ENCODE data around the gene CBLB. TPM values are rescaled to one million over a fixed set of nuclear protein-coding genes. Genes with fewer than 3 reads are reported as not detected.

Gene CBLB
- total and polyA plus RNA-seq, 4 donors: 3.1 to 22.8 (median 9.8) TPM

- TF ChIP-seq REST (IDR thresholded peaks at IDR 0.05) (no peak), YY1 (IDR thresholded peaks at IDR 0.05) (no peak), HNF4G (IDR thresholded peaks at IDR 0.05) (no peak), NR2F2 (IDR thresholded peaks at IDR 0.05) (no peak), TAF1 (conservative IDR thresholded peaks at IDR 0.05) (no peak), EGR1 (IDR thresholded peaks at IDR 0.05; ENCODE audit: low read depth in 2 of 2) (no peak), FOXA2 (IDR thresholded peaks at IDR 0.05) (no peak), RAD21 (IDR thresholded peaks at IDR 0.05) (no peak), FOXA1 (IDR thresholded peaks at IDR 0.05) (no peak), HNF4A (conservative IDR thresholded peaks at IDR 0.05) (no peak), ATF3 (IDR thresholded peaks at IDR 0.05) (no peak)
Measured at GRCh38 chr3:105880681-105881290, 12.0 kb upstream of the CBLB start (continued).

GRCh38 chr3:105878061-105878460 lies 9.2 kb upstream of the CBLB start:
- Histone ChIP-seq H3K9me3 (ENCODE audit: control insufficient read depth in 4 of 4, low read length in 3 of 4) (no peaks in the 10 kb centered on the region), H3K27me3 (ENCODE audit: control insufficient read depth in 4 of 4, insufficient read depth in 4 of 4, low read length in 3 of 4) (no peaks in the 10 kb centered on the region), H3K4me1 (ENCODE audit: control insufficient read depth in 4 of 4, insufficient read depth in 4 of 4, low read length in 3 of 4) (no peaks in the 10 kb centered on the region), H3K4me3 (ENCODE audit: low read depth in 1 of 3, low read length in 3 of 3) (no peak overlapping the region), H3K9ac (ENCODE audit: low read depth in 1 of 2, low read length in 2 of 2) (no peak overlapping the region), H3K36me3 (ENCODE audit: control insufficient read depth in 4 of 4, insufficient read depth in 3 of 4, low read depth in 1 of 4, low read length in 3 of 4) (no peaks in the 10 kb centered on the region), H3K27ac (ENCODE audit: low read depth in 1 of 2, low read length in 2 of 2) (no peak overlapping the region)
- WGBS: 83% methylated on average over 1 of the region's 1 CpG
- no peak for DNase-seq (ENCODE audit: low spot score)
- TF ChIP-seq ZBTB33 (IDR thresholded peaks at IDR 0.05) (no peak), GABPA (IDR thresholded peaks at IDR 0.05 in 1 of 2, conservative IDR thresholded peaks at IDR 0.05 in 1 of 2) (no peak), NR2F2 (IDR thresholded peaks at IDR 0.05) (no peak), FOXA2 (IDR thresholded peaks at IDR 0.05) (no peak), HNF4A (conservative IDR thresholded peaks at IDR 0.05) (no peak), FOXA1 (IDR thresholded peaks at IDR 0.05) (no peak), YY1 (IDR thresholded peaks at IDR 0.05) (no peak), HNF4G (IDR thresholded peaks at IDR 0.05) (no peak), RAD21 (IDR thresholded peaks at IDR 0.05) (no peak), ATF3 (IDR thresholded peaks at IDR 0.05) (no peak)

- H3K4me1 ChIP-seq (ENCODE audit: control insufficient read depth in 4 of 4, insufficient read depth in 4 of 4, low read length in 3 of 4): no peaks in the 10 kb centered on the region
- H3K9me3 ChIP-seq (ENCODE audit: control insufficient read depth in 4 of 4, low read length in 3 of 4): no peaks in the 10 kb centered on the region
- no peak overlapping the region for H3K4me3 ChIP-seq (ENCODE audit: low read depth in 1 of 3, low read length in 3 of 3)
- WGBS: 84% methylated on average over 1 of the region's 1 CpG
- no peak overlapping the region for H3K9ac ChIP-seq (ENCODE audit: low read depth in 1 of 2, low read length in 2 of 2)
- no peak overlapping the region for H3K27ac ChIP-seq (ENCODE audit: low read depth in 1 of 2, low read length in 2 of 2)
- DNase-seq (ENCODE audit: low spot score): no peak
- no peaks in the 10 kb centered on the region for H3K36me3 ChIP-seq (ENCODE audit: control insufficient read depth in 4 of 4, insufficient read depth in 3 of 4, low read depth in 1 of 4, low read length in 3 of 4)
- H3K27me3 ChIP-seq (ENCODE audit: control insufficient read depth in 4 of 4, insufficient read depth in 4 of 4, low read length in 3 of 4): no peaks in the 10 kb centered on the region
- no peak for TF ChIP-seq ATF3 (IDR thresholded peaks at IDR 0.05)
- TF ChIP-seq HNF4G (IDR thresholded peaks at IDR 0.05): no peak
- TF ChIP-seq FOXA2 (IDR thresholded peaks at IDR 0.05): no peak
- TF ChIP-seq ZBTB33 (IDR thresholded peaks at IDR 0.05): no peak
- no peak for TF ChIP-seq JUND (IDR thresholded peaks at IDR 0.05)
- no peak for TF ChIP-seq YY1 (IDR thresholded peaks at IDR 0.05)
- TF ChIP-seq SP1 (IDR thresholded peaks at IDR 0.05): no peak
- TF ChIP-seq RAD21 (IDR thresholded peaks at IDR 0.05): no peak
- TF ChIP-seq NR2F2 (IDR thresholded peaks at IDR 0.05): no peak
- no peak for TF ChIP-seq CTCF (IDR thresholded peaks at IDR 0.05; ENCODE audit: low read depth, low read length, missing input control)
- TF ChIP-seq MAX (IDR thresholded peaks at IDR 0.05): no peak
- no peak for TF ChIP-seq FOXA1 (IDR thresholded peaks at IDR 0.05)
- no peak for TF ChIP-seq EGR1 (IDR thresholded peaks at IDR 0.05; ENCODE audit: low read depth in 2 of 2)
Measured at GRCh38 chr3:105877336-105877910, 8.6 kb upstream of the CBLB start.
